WTC11 (cell line): ENCODE data around the gene MOV10. TPM values are rescaled to one million over a fixed set of nuclear protein-coding genes. Genes with fewer than 3 reads are reported as not detected.

ENCODE experiments used
- ATAC-seq: fragments of 200-7000 bp; cut with Tn5 transposase; 2 replicates; pipeline ENCODE4 v1.10.0; 2021; ENCODE audit warnings: mild to moderate bottlenecking, moderate library complexity
- CTCF ChIA-PET: fragments of 300-600 bp; sonication (Branson Sonifier 250); formaldehyde crosslinking; loops from one replicate; lab custom pipeline; 2021; ENCODE audit warnings: antibody characterized with exemption; lab: Charles Lee
- POLR2A ChIA-PET: fragments of 350-600 bp; sonication (Branson Sonifier 250); formaldehyde crosslinking; loops from one replicate; lab custom pipeline; 2021; ENCODE audit warnings: antibody characterized with exemption; lab: Charles Lee
- DNase-seq: peaks from one replicate; pipeline ENCODE4 v3.0.0; 2021; ENCODE audit warnings: low spot score
- H3K27ac Mint-ChIP-seq: 2 replicates; pipeline ENCODE4 v1.8.0; 2021; ENCODE audit warnings: mixed read lengths
- H3K27me3 Mint-ChIP-seq: 2 replicates; pipeline ENCODE4 v1.8.0; 2021; ENCODE audit warnings: low read depth, mild to moderate bottlenecking, moderate library complexity, mixed read lengths
- H3K36me3 Mint-ChIP-seq: 2 replicates; pipeline ENCODE4 v1.8.0; 2021; ENCODE audit warnings: mixed read lengths
- H3K4me1 Mint-ChIP-seq: 2 replicates; pipeline ENCODE4 v1.8.0; 2022; ENCODE audit warnings: mixed read lengths
- H3K4me3 Mint-ChIP-seq: 2 replicates; pipeline ENCODE4 v1.8.0; 2021; ENCODE audit warnings: mild to moderate bottlenecking, moderate library complexity, mixed read lengths
- H3K9me3 Mint-ChIP-seq: 2 replicates; pipeline ENCODE4 v1.8.0; 2021; ENCODE audit warnings: mixed read lengths
- GABPB1 ChIP-seq: sonication (generic); formaldehyde crosslinking; IDR thresholded peaks from 2 replicates; pipeline ENCODE4 v1.8.1; 2023; ENCODE audit warnings: mild to moderate bottlenecking, missing genetic modification reagents
- IRF2 ChIP-seq: sonication (generic); formaldehyde crosslinking; IDR thresholded peaks from 2 replicates; pipeline ENCODE4 v1.8.0; 2022; ENCODE audit warnings: low read depth, missing genetic modification reagents, borderline replicate concordance
- PRRX2 ChIP-seq: fragments of 250-450 bp; sonication (Bioruptor Pico); IDR thresholded peaks from 2 replicates; pipeline ENCODE4 v1.8.0; 2021; ENCODE audit warnings: mild to moderate bottlenecking
- ZNF138 ChIP-seq: sonication (generic); formaldehyde crosslinking; conservative IDR thresholded peaks from 2 replicates; pipeline ENCODE4 v1.8.1; 2022; ENCODE audit warnings: mild to moderate bottlenecking, moderate library complexity, missing genetic modification reagents
- ZNF219 ChIP-seq: sonication (generic); formaldehyde crosslinking; IDR thresholded peaks from 2 replicates; pipeline ENCODE4 v1.8.0; 2023; ENCODE audit warnings: missing genetic modification reagents, mild to moderate bottlenecking, borderline replicate concordance
- ZNF396 ChIP-seq: fragments of 250-450 bp; sonication (Bioruptor Pico); IDR thresholded peaks from 2 replicates; pipeline ENCODE4 v1.8.0; 2021; ENCODE audit warnings: mild to moderate bottlenecking, moderate library complexity, borderline replicate concordance
- total RNA-seq: library from RNA; stranded (reverse); gene quantifications from 3 replicates; pipeline ENCODE4 v1.2.3, GENCODE V29; 2021
- TF ChIP-seq, protein P1 (sequence below): sonication (generic); formaldehyde crosslinking; IDR thresholded peaks from 2 replicates; pipeline ENCODE4 v1.8.1; 2023; ENCODE audit warnings: mild to moderate bottlenecking, missing genetic modification reagents
- TF ChIP-seq, protein P2 (sequence below): fragments of 250-450 bp; sonication (Bioruptor Pico); IDR thresholded peaks from 2 replicates; pipeline ENCODE4 v1.9.0; 2021; ENCODE audit warnings: mild to moderate bottlenecking, borderline replicate concordance
- TF ChIP-seq, protein P3 (sequence below): sonication (generic); formaldehyde crosslinking; IDR thresholded peaks from 2 replicates; pipeline ENCODE4 v1.8.0; 2023; ENCODE audit warnings: mild to moderate bottlenecking, missing genetic modification reagents
- TF ChIP-seq, protein P4 (sequence below): fragments of 250-450 bp; sonication (Bioruptor Pico); IDR thresholded peaks from 2 replicates; pipeline ENCODE4 v2.1.2; 2022; ENCODE audit warnings: mild to moderate bottlenecking, moderate library complexity
- TF ChIP-seq, protein P5 (sequence below): sonication (generic); formaldehyde crosslinking; conservative IDR thresholded peaks from 2 replicates; pipeline ENCODE4 v1.8.1; 2023; ENCODE audit warnings: mild to moderate bottlenecking, low read depth, missing genetic modification reagents, moderate library complexity
- TF ChIP-seq, protein P6 (sequence below): sonication (generic); formaldehyde crosslinking; IDR thresholded peaks from 2 replicates; pipeline ENCODE4 v1.8.0; 2023; ENCODE audit warnings: missing genetic modification reagents
- TF ChIP-seq, protein P7 (sequence below): fragments of 250-450 bp; sonication (Bioruptor Pico); IDR thresholded peaks from 2 replicates; pipeline ENCODE4 v1.9.0; 2021; ENCODE audit warnings: mild to moderate bottlenecking
- TF ChIP-seq, protein P8 (sequence below): sonication (generic); formaldehyde crosslinking; IDR thresholded peaks from 2 replicates; pipeline ENCODE4 v1.8.0; 2022; ENCODE audit warnings: mild to moderate bottlenecking, missing genetic modification reagents

MOV10 gene
- total RNA-seq, 1 experiment from 2014 or later = 80.7 TPM

DNA sequence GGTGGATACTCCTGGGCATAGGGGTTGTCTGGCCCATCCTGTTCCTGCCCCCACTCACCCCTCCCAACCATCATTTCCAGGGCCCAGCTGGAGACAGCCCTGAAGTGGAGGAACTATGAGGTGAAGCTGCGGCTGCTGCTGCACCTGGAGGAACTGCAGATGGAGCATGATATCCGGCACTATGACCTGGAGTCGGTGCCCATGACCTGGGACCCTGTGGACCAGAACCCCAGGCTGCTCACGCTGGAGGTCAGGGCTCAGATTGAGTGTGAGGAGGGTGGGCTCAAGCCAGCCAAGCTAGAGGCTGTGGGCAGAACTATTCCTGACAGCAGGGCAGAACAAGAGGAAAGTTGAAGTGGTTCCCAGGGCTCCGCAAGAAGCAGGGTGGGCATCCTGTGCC lies 18.2 kb downstream of the MOV10 start (continued):
- no peak for TF ChIP-seq ZNF219 (CRISPR knock-in tag)

DNA sequence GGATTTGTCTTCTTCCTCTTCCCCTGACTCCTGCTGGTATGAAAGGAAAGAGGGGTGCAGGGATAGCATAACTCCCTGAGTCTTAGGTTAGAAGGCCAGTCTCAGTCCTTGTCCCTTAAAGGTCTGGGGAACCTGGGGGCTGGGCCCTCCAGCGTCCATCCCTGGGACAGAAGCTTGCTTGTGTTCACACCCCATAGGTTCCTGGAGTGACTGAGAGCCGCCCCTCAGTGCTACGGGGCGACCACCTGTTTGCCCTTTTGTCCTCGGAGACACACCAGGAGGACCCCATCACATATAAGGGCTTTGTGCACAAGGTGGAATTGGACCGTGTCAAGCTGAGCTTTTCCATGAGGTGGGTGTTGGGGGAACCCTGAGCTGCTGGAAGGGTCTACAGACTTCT lies 19.4 kb downstream of the MOV10 start:
- H3K4me1 Mint-ChIP-seq = peaks cover 15% of the 10 kb centered on the region
- ATAC-seq (no peak), DNase-seq (no peak)
- ChIA-PET POLR2A (interaction anchor here (0.6 kb wide), 1 partner anchor 10 kb away, joined by 3 read pairs; no protein-coding TSS in a partner anchor), CTCF (interaction anchor here (0.6 to 1.0 kb wide), 2 partner anchors 11 to 13 kb away, joined by 3 to 4 read pairs; partner anchors contain the start of gene RHOC)
- H3K36me3 Mint-ChIP-seq = peaks cover 57% of the 10 kb centered on the region
- no peaks in the 10 kb centered on the region; the same call in 1 of the 2 replicates for H3K27me3 Mint-ChIP-seq
- no peak overlapping the region for H3K4me3 Mint-ChIP-seq
- H3K9me3 Mint-ChIP-seq = no peaks in the 10 kb centered on the region
- no peak overlapping the region for H3K27ac Mint-ChIP-seq
- no peak for TF ChIP-seq ZNF396 (CRISPR knock-in tag)
- TF ChIP-seq, protein P1, sequence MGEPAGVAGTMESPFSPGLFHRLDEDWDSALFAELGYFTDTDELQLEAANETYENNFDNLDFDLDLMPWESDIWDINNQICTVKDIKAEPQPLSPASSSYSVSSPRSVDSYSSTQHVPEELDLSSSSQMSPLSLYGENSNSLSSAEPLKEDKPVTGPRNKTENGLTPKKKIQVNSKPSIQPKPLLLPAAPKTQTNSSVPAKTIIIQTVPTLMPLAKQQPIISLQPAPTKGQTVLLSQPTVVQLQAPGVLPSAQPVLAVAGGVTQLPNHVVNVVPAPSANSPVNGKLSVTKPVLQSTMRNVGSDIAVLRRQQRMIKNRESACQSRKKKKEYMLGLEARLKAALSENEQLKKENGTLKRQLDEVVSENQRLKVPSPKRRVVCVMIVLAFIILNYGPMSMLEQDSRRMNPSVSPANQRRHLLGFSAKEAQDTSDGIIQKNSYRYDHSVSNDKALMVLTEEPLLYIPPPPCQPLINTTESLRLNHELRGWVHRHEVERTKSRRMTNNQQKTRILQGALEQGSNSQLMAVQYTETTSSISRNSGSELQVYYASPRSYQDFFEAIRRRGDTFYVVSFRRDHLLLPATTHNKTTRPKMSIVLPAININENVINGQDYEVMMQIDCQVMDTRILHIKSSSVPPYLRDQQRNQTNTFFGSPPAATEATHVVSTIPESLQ (CRISPR knock-in tag) = no peak
- TF ChIP-seq, protein P2, sequence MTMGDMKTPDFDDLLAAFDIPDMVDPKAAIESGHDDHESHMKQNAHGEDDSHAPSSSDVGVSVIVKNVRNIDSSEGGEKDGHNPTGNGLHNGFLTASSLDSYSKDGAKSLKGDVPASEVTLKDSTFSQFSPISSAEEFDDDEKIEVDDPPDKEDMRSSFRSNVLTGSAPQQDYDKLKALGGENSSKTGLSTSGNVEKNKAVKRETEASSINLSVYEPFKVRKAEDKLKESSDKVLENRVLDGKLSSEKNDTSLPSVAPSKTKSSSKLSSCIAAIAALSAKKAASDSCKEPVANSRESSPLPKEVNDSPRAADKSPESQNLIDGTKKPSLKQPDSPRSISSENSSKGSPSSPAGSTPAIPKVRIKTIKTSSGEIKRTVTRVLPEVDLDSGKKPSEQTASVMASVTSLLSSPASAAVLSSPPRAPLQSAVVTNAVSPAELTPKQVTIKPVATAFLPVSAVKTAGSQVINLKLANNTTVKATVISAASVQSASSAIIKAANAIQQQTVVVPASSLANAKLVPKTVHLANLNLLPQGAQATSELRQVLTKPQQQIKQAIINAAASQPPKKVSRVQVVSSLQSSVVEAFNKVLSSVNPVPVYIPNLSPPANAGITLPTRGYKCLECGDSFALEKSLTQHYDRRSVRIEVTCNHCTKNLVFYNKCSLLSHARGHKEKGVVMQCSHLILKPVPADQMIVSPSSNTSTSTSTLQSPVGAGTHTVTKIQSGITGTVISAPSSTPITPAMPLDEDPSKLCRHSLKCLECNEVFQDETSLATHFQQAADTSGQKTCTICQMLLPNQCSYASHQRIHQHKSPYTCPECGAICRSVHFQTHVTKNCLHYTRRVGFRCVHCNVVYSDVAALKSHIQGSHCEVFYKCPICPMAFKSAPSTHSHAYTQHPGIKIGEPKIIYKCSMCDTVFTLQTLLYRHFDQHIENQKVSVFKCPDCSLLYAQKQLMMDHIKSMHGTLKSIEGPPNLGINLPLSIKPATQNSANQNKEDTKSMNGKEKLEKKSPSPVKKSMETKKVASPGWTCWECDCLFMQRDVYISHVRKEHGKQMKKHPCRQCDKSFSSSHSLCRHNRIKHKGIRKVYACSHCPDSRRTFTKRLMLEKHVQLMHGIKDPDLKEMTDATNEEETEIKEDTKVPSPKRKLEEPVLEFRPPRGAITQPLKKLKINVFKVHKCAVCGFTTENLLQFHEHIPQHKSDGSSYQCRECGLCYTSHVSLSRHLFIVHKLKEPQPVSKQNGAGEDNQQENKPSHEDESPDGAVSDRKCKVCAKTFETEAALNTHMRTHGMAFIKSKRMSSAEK (CRISPR knock-in tag) = no peak
- TF ChIP-seq, protein P3, sequence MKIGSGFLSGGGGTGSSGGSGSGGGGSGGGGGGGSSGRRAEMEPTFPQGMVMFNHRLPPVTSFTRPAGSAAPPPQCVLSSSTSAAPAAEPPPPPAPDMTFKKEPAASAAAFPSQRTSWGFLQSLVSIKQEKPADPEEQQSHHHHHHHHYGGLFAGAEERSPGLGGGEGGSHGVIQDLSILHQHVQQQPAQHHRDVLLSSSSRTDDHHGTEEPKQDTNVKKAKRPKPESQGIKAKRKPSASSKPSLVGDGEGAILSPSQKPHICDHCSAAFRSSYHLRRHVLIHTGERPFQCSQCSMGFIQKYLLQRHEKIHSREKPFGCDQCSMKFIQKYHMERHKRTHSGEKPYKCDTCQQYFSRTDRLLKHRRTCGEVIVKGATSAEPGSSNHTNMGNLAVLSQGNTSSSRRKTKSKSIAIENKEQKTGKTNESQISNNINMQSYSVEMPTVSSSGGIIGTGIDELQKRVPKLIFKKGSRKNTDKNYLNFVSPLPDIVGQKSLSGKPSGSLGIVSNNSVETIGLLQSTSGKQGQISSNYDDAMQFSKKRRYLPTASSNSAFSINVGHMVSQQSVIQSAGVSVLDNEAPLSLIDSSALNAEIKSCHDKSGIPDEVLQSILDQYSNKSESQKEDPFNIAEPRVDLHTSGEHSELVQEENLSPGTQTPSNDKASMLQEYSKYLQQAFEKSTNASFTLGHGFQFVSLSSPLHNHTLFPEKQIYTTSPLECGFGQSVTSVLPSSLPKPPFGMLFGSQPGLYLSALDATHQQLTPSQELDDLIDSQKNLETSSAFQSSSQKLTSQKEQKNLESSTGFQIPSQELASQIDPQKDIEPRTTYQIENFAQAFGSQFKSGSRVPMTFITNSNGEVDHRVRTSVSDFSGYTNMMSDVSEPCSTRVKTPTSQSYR = no peak
- no peak for TF ChIP-seq IRF2 (CRISPR knock-in tag)
- no peak for TF ChIP-seq ZNF138 (CRISPR knock-in tag)
- no peak for TF ChIP-seq GABPB1 (CRISPR knock-in tag)
- TF ChIP-seq PRRX2 = no peak
- TF ChIP-seq, protein P4, sequence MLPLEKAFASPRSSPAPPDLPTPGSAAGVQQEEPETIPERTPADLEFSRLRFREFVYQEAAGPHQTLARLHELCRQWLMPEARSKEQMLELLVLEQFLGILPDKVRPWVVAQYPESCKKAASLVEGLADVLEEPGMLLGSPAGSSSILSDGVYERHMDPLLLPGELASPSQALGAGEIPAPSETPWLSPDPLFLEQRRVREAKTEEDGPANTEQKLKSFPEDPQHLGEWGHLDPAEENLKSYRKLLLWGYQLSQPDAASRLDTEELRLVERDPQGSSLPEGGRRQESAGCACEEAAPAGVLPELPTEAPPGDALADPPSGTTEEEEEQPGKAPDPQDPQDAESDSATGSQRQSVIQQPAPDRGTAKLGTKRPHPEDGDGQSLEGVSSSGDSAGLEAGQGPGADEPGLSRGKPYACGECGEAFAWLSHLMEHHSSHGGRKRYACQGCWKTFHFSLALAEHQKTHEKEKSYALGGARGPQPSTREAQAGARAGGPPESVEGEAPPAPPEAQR (CRISPR knock-in tag) = no peak
- TF ChIP-seq, protein P5, sequence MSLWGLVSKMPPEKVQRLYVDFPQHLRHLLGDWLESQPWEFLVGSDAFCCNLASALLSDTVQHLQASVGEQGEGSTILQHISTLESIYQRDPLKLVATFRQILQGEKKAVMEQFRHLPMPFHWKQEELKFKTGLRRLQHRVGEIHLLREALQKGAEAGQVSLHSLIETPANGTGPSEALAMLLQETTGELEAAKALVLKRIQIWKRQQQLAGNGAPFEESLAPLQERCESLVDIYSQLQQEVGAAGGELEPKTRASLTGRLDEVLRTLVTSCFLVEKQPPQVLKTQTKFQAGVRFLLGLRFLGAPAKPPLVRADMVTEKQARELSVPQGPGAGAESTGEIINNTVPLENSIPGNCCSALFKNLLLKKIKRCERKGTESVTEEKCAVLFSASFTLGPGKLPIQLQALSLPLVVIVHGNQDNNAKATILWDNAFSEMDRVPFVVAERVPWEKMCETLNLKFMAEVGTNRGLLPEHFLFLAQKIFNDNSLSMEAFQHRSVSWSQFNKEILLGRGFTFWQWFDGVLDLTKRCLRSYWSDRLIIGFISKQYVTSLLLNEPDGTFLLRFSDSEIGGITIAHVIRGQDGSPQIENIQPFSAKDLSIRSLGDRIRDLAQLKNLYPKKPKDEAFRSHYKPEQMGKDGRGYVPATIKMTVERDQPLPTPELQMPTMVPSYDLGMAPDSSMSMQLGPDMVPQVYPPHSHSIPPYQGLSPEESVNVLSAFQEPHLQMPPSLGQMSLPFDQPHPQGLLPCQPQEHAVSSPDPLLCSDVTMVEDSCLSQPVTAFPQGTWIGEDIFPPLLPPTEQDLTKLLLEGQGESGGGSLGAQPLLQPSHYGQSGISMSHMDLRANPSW (CRISPR knock-in tag) = no peak
- TF ChIP-seq, protein P6, sequence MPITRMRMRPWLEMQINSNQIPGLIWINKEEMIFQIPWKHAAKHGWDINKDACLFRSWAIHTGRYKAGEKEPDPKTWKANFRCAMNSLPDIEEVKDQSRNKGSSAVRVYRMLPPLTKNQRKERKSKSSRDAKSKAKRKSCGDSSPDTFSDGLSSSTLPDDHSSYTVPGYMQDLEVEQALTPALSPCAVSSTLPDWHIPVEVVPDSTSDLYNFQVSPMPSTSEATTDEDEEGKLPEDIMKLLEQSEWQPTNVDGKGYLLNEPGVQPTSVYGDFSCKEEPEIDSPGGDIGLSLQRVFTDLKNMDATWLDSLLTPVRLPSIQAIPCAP = no peak
- TF ChIP-seq, protein P7, sequence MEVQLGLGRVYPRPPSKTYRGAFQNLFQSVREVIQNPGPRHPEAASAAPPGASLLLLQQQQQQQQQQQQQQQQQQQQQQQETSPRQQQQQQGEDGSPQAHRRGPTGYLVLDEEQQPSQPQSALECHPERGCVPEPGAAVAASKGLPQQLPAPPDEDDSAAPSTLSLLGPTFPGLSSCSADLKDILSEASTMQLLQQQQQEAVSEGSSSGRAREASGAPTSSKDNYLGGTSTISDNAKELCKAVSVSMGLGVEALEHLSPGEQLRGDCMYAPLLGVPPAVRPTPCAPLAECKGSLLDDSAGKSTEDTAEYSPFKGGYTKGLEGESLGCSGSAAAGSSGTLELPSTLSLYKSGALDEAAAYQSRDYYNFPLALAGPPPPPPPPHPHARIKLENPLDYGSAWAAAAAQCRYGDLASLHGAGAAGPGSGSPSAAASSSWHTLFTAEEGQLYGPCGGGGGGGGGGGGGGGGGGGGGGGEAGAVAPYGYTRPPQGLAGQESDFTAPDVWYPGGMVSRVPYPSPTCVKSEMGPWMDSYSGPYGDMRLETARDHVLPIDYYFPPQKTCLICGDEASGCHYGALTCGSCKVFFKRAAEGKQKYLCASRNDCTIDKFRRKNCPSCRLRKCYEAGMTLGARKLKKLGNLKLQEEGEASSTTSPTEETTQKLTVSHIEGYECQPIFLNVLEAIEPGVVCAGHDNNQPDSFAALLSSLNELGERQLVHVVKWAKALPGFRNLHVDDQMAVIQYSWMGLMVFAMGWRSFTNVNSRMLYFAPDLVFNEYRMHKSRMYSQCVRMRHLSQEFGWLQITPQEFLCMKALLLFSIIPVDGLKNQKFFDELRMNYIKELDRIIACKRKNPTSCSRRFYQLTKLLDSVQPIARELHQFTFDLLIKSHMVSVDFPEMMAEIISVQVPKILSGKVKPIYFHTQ (CRISPR knock-in tag) = no peak
- TF ChIP-seq, protein P8, sequence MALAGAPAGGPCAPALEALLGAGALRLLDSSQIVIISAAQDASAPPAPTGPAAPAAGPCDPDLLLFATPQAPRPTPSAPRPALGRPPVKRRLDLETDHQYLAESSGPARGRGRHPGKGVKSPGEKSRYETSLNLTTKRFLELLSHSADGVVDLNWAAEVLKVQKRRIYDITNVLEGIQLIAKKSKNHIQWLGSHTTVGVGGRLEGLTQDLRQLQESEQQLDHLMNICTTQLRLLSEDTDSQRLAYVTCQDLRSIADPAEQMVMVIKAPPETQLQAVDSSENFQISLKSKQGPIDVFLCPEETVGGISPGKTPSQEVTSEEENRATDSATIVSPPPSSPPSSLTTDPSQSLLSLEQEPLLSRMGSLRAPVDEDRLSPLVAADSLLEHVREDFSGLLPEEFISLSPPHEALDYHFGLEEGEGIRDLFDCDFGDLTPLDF = no peak
